ENCODE measurements around the gene COPZ2. TPM values are rescaled to one million over a fixed set of nuclear protein-coding genes. Genes with fewer than 3 reads are reported as not detected.

The COPZ2 gene
- polyA plus RNA-seq, 3 donors = 4.2 to 12.2 (median 6.9) TPM

DNA sequence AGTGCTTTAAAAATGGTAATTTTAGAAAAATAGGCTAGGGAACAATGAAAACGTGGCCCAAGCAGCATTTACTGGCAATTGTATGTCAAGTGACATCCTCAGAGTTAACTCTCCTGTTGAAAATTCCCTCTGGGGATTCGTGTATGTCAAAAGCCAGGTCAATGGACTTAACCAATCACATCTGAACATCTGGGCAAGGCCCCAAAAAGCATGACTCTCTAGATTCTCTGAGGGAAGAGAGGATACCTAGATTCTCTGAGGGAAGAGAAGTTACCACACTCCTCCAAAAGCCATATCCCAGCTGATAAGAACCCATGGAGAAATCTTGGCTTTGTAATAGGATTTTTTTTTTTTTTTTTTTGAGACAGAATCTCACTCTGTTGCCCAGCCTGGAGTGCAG, 34.1 kb upstream of the COPZ2 start:
- Histone ChIP-seq H2AFZ (ENCODE audit: insufficient read depth, low read depth, low read length, poor library complexity, severe bottlenecking) (no peak overlapping the region), H3K27ac (ENCODE audit: low read depth in 1 of 2, low read length in 2 of 2) (no peak overlapping the region), H3K4me3 (replicated peaks in 1 of 3; ENCODE audit: low read depth in 2 of 3, low read length in 3 of 3) (no peak overlapping the region), H3K9ac (ENCODE audit: insufficient read depth, low read length, poor library complexity, severe bottlenecking) (no peak overlapping the region), H3K79me2 (ENCODE audit: insufficient read depth, low read length) (no peaks in the 10 kb centered on the region), H3K4me2 (replicated peaks; ENCODE audit: extremely low read depth, low read length, poor library complexity, severe bottlenecking) (no peak overlapping the region), H4K20me1 (ENCODE audit: insufficient read depth, low read length) (peaks cover 8% of the 10 kb centered on the region), H3K9me3 (replicated peaks in 1 of 2; ENCODE audit: control insufficient read depth in 1 of 2, insufficient read depth in 1 of 2, low read length in 2 of 2) (no peaks in the 10 kb centered on the region), H3K27me3 (ENCODE audit: control insufficient read depth in 2 of 2, insufficient read depth in 2 of 2, low read length in 2 of 2) (no peaks in the 10 kb centered on the region), H3K36me3 (replicated peaks in 1 of 2; ENCODE audit: control insufficient read depth in 1 of 2, insufficient read depth in 2 of 2, low read length in 2 of 2) (peaks cover 50 to 96% of the 10 kb centered on the region in 2 donors), H3K4me1 (ENCODE audit: control insufficient read depth in 1 of 2, insufficient read depth in 2 of 2, low read length in 2 of 2) (no peaks in the 10 kb centered on the region)
- Mint-ChIP-seq H3K9me3 (no peaks in the 10 kb centered on the region), H3K36me3 (peaks cover 58 to 78% of the 10 kb centered on the region in 2 donors), H3K4me1 (no peaks in the 10 kb centered on the region), H3K4me3 (no peak overlapping the region), H3K27ac (no peak overlapping the region), H3K27me3 (ENCODE audit: low read depth in 3 of 3) (peaks cover 0 to 1% (median 0%) of the 10 kb centered on the region in 3 donors)
- WGBS (ENCODE audit: insufficient coverage) = 90% methylated on average over 2 of the region's 2 CpGs
- DNase-seq = no peak
- TF ChIP-seq CTCF (IDR thresholded peaks at IDR 0.05) = no peak
- intact Hi-C loops (cut with micrococcal nuclease) = no loop called here

- Histone ChIP-seq H4K20me1 (ENCODE audit: insufficient read depth, low read length) (peaks cover 8% of the 10 kb centered on the region), H3K9me3 (replicated peaks in 1 of 2; ENCODE audit: control insufficient read depth in 1 of 2, insufficient read depth in 1 of 2, low read length in 2 of 2) (no peaks in the 10 kb centered on the region), H3K79me2 (ENCODE audit: insufficient read depth, low read length) (no peaks in the 10 kb centered on the region), H3K4me1 (ENCODE audit: control insufficient read depth in 1 of 2, insufficient read depth in 2 of 2, low read length in 2 of 2) (no peaks in the 10 kb centered on the region), H2AFZ (ENCODE audit: insufficient read depth, low read depth, low read length, poor library complexity, severe bottlenecking) (no peak overlapping the region), H3K4me3 (replicated peaks in 1 of 3; ENCODE audit: low read depth in 2 of 3, low read length in 3 of 3) (no peak overlapping the region), H3K27me3 (ENCODE audit: control insufficient read depth in 2 of 2, insufficient read depth in 2 of 2, low read length in 2 of 2) (no peaks in the 10 kb centered on the region), H3K27ac (ENCODE audit: low read depth in 1 of 2, low read length in 2 of 2) (no peak overlapping the region), H3K36me3 (replicated peaks in 1 of 2; ENCODE audit: control insufficient read depth in 1 of 2, insufficient read depth in 2 of 2, low read length in 2 of 2) (peaks cover 39 to 94% of the 10 kb centered on the region in 2 donors), H3K9ac (ENCODE audit: insufficient read depth, low read length, poor library complexity, severe bottlenecking) (no peak overlapping the region), H3K4me2 (replicated peaks; ENCODE audit: extremely low read depth, low read length, poor library complexity, severe bottlenecking) (no peak overlapping the region)
- no peak for TF ChIP-seq CTCF (IDR thresholded peaks at IDR 0.05)
- H3K27ac Mint-ChIP-seq = peak overlapping the region in 1 of 7 donors; percentile 27
- H3K27me3 Mint-ChIP-seq (ENCODE audit: low read depth in 3 of 3) = peaks cover 0 to 3% (median 1%) of the 10 kb centered on the region in 3 donors
- no peaks in the 10 kb centered on the region for H3K9me3 Mint-ChIP-seq
- intact Hi-C loops (cut with micrococcal nuclease) = no loop called here
- no peak overlapping the region for H3K4me3 Mint-ChIP-seq
- H3K4me1 Mint-ChIP-seq = peaks cover 1% of the 10 kb centered on the region
- peaks cover 57 to 79% of the 10 kb centered on the region in 2 donors for H3K36me3 Mint-ChIP-seq
- 100% methylated on average over 1 of the region's 2 CpGs for WGBS (ENCODE audit: insufficient coverage)
- DNase-seq = no peak
Observed at GRCh38 chr17:48070195-48070594, 32.6 kb upstream of the COPZ2 start.
